Activated B cell treated with CpG ODN at 0.5 μM for 24 hours (primary cell): ENCODE data around the gene CSNK1G1. TPM values are rescaled to one million over a fixed set of nuclear protein-coding genes. Genes with fewer than 3 reads are reported as not detected.

Source experiments
- ATAC-seq: fragments of 200-7000 bp; cut with Tn5 transposase; one replicate; pipeline ENCODE4 v1.10.0; 2021; ENCODE audit warnings: low read depth, mild to moderate bottlenecking, moderate library complexity
- CTCF ChIA-PET: fragments of 350-600 bp; sonication (Branson Sonifier 250); formaldehyde crosslinking; loops from one replicate; lab custom pipeline; 2021; ENCODE audit warnings: antibody characterized with exemption; lab: Charles Lee
- POLR2A ChIA-PET: fragments of 350-600 bp; sonication (Branson Sonifier 250); formaldehyde crosslinking; loops from one replicate; lab custom pipeline; 2021; ENCODE audit warnings: antibody characterized with exemption; lab: Charles Lee
- DNase-seq: peaks from one replicate; pipeline ENCODE4 v3.0.0; 2022
- H3K27ac Mint-ChIP-seq: one replicate; pipeline ENCODE4 v1.8.0; 2020; ENCODE audit warnings: mixed read lengths
- H3K27me3 Mint-ChIP-seq: one replicate; pipeline ENCODE4 v1.8.0; 2021; ENCODE audit warnings: mixed read lengths
- H3K36me3 Mint-ChIP-seq: one replicate; pipeline ENCODE4 v1.8.0; 2021; ENCODE audit warnings: low read depth, mixed read lengths
- H3K4me1 Mint-ChIP-seq: one replicate; pipeline ENCODE4 v1.8.0; 2021; ENCODE audit warnings: mixed read lengths
- H3K4me3 Mint-ChIP-seq: one replicate; pipeline ENCODE4 v1.8.0; 2020; ENCODE audit warnings: mild to moderate bottlenecking, mixed read lengths
- H3K9me3 Mint-ChIP-seq: one replicate; pipeline ENCODE4 v1.8.0; 2020; ENCODE audit warnings: mixed read lengths
- intact Hi-C: fragments of 100-400 bp; cut with micrococcal nuclease; formaldehyde crosslinking; loops from one replicate; pipeline ENCODE4 v1.15.1; 2024
- total RNA-seq: library from RNA; stranded (reverse); gene quantifications from 2 replicates; pipeline ENCODE4 v1.2.3, GENCODE V29; 2022
- TF ChIP-seq, protein P1 (sequence below): fragments of 200-600 bp; IDR thresholded peaks from one replicate; pipeline ENCODE4 v1.8.0; 2022; ENCODE audit warnings: antibody characterized with exemption, mild to moderate bottlenecking

CSNK1G1 gene
- total RNA-seq, 1 donor from 2014 or later, result 26.6 TPM

DNA sequence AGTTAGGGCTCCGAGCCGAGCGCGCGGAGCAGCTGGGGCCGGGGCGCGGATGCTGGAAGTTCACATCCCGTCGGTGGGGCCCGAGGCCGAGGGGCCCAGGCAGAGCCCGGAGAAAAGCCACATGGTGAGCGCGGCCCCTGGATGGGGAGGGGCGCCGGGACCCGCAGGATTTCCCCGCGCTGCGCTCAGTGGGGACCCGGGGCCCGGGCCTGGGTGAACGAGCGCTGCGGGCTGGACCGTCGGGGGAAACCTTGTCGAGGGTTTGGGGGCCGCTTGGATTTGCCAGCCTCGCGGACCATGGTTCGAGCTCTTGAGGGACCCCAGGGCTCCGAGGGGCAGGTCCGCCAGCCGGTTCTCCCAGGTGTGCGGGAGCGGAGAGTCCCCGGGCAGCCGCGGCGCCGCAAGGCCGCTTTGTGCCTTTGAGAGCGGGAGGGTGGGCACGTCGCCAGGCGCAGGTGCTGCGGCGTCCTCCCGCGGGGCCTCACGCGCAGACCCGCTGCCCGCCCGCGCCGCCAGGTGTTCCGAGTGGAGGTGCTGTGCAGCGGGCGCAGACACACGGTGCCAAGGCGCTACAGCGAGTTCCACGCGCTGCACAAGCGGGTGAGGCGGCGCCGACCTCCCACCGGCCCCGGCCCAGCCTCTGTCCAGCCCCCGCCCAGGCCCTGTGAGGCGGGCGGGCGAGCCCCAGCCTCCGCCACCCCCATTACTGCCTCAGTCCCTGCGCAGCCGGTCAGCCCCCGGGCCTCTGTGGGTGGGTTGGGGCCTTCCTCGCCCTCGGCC is 204.1 kb downstream of the CSNK1G1 start, which contains the start of gene SNX22:
SNX22 (plus strand) TSS at position 5 of the 780 bp plus-strand sequence; CDS start at position 50, 45 bp downstream.
- POLR2A ChIA-PET, result interaction anchor here (0.5 to 6.9 kb wide), 10 partner anchors 9 to 551 kb away, joined by 3 to 124 read pairs (median 4); partner anchors contain the start of genes CIAO2A, PPIB and SNX1
- no peaks in the 10 kb centered on the region for H3K9me3 Mint-ChIP-seq
- H3K36me3 Mint-ChIP-seq, result peaks cover 25% of the 10 kb centered on the region
- peak; percentile 55 for DNase-seq
- no peaks in the 10 kb centered on the region for H3K27me3 Mint-ChIP-seq
- intact Hi-C loops, result loop anchor here (1.0 to 10.0 kb wide), 6 partner anchors 141 to 1135 kb away; partner anchors contain the start of genes HERC1, PARP16 and USP3
- peaks cover 57% of the 10 kb centered on the region for H3K4me1 Mint-ChIP-seq
- H3K4me3 Mint-ChIP-seq, result peak within 1 kb of the TSS; percentile 86
- TF ChIP-seq, protein P1, sequence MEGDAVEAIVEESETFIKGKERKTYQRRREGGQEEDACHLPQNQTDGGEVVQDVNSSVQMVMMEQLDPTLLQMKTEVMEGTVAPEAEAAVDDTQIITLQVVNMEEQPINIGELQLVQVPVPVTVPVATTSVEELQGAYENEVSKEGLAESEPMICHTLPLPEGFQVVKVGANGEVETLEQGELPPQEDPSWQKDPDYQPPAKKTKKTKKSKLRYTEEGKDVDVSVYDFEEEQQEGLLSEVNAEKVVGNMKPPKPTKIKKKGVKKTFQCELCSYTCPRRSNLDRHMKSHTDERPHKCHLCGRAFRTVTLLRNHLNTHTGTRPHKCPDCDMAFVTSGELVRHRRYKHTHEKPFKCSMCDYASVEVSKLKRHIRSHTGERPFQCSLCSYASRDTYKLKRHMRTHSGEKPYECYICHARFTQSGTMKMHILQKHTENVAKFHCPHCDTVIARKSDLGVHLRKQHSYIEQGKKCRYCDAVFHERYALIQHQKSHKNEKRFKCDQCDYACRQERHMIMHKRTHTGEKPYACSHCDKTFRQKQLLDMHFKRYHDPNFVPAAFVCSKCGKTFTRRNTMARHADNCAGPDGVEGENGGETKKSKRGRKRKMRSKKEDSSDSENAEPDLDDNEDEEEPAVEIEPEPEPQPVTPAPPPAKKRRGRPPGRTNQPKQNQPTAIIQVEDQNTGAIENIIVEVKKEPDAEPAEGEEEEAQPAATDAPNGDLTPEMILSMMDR, result no peak
- CTCF ChIA-PET, result interaction anchor here (1.3 to 3.3 kb wide), 5 partner anchors 11 to 235 kb away, joined by 4 to 37 read pairs (median 21); partner anchors contain the start of genes CIAO2A, PPIB and TRIP4
- H3K27ac Mint-ChIP-seq, result peak within 1 kb of the TSS; percentile 91
- ATAC-seq, result peak; percentile 4

GRCh38 chr15:64149893-64150578 is 205.9 kb downstream of the CSNK1G1 start:
- ChIA-PET POLR2A (interaction anchor here (0.7 to 6.9 kb wide), 4 partner anchors 13 to 435 kb away, joined by 3 to 124 read pairs (median 42); partner anchors contain the start of genes CIAO2A, PPIB and SNX1), CTCF (interaction anchor here (0.6 to 1.4 kb wide), 3 partner anchors 13 to 482 kb away, joined by 3 to 5 read pairs (median 4); partner anchors contain the start of gene DAPK2)
- Mint-ChIP-seq H3K4me3 (peak overlapping the region; percentile 86), H3K27ac (peak overlapping the region; percentile 75), H3K27me3 (no peaks in the 10 kb centered on the region), H3K4me1 (peaks cover 53% of the 10 kb centered on the region), H3K9me3 (no peaks in the 10 kb centered on the region), H3K36me3 (peaks cover 18% of the 10 kb centered on the region)
- intact Hi-C loops, result loop anchor here (5.0 to 10.0 kb wide), 3 partner anchors 318 to 685 kb away; partner anchors contain the start of gene HERC1
- TF ChIP-seq, protein P1, result no peak
- no peak for DNase-seq
- no peak for ATAC-seq

DNA sequence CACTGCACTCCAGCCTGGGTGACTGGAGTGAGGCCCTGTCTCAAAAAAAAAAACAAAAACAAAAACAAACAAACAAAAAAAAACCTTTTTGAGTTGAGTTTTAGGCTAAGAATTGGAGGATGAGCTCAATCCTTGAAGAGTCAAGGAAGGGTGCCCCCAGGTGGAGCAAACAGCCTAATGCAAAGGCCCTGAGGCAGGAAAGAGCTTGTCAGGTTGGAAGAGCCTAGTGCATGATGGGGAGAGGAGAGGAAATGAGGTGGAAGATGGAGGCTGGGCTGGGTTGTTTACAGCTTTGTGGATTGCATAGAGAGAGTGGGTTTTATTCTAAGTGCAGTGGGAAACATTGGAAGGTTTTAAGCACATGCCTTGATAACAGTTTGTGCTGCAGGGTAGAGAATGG is 206.5 kb downstream of the CSNK1G1 start:
- DNase-seq (no peak), ATAC-seq (no peak)
- Mint-ChIP-seq H3K4me3 (peak overlapping the region; percentile 86), H3K27me3 (no peaks in the 10 kb centered on the region), H3K9me3 (no peaks in the 10 kb centered on the region), H3K27ac (peak overlapping the region; percentile 75), H3K4me1 (peaks cover 56% of the 10 kb centered on the region), H3K36me3 (peaks cover 20% of the 10 kb centered on the region)
- TF ChIP-seq, protein P1, result no peak
- ChIA-PET POLR2A (interaction anchor here (0.6 to 6.9 kb wide), 4 partner anchors 14 to 60 kb away, joined by 5 to 124 read pairs (median 42); partner anchors contain the start of genes CIAO2A, PPIB and SNX1), CTCF (interaction anchor here (0.6 to 1.4 kb wide), 3 partner anchors 12 to 481 kb away, joined by 3 to 5 read pairs (median 4); partner anchors contain the start of gene DAPK2)
- intact Hi-C loops, result no loop called here

- ChIA-PET POLR2A (interaction anchor here (6.9 kb wide), 1 partner anchor 14 kb away, joined by 124 read pairs; the partner anchor contains the start of gene PPIB), CTCF (interaction anchor here (2.2 kb wide), 1 partner anchor 15 kb away, joined by 6 read pairs; the partner anchor contains the start of gene PPIB)
- Mint-ChIP-seq H3K4me3 (no peak overlapping the region), H3K27ac (peak overlapping the region; percentile 47), H3K9me3 (no peaks in the 10 kb centered on the region), H3K27me3 (no peaks in the 10 kb centered on the region), H3K36me3 (peaks cover 20% of the 10 kb centered on the region), H3K4me1 (peaks cover 55% of the 10 kb centered on the region)
- intact Hi-C loops, result no loop called here
- TF ChIP-seq, protein P1, result no peak
- DNase-seq (no peak), ATAC-seq (no peak)
Measured at GRCh38 chr15:64148581-64148980, 207.4 kb downstream of the CSNK1G1 start.
